GM21619 (cell line): Measurements from ENCODE around the gene COL15A1.

Source experiments
- ATAC-seq: cut with Tn5 transposase; IDR thresholded peaks from one replicate; pipeline ENCODE4 v1.9.1; 2021; ENCODE audit not compliant: unreplicated experiment

The COL15A1 gene

DNA sequence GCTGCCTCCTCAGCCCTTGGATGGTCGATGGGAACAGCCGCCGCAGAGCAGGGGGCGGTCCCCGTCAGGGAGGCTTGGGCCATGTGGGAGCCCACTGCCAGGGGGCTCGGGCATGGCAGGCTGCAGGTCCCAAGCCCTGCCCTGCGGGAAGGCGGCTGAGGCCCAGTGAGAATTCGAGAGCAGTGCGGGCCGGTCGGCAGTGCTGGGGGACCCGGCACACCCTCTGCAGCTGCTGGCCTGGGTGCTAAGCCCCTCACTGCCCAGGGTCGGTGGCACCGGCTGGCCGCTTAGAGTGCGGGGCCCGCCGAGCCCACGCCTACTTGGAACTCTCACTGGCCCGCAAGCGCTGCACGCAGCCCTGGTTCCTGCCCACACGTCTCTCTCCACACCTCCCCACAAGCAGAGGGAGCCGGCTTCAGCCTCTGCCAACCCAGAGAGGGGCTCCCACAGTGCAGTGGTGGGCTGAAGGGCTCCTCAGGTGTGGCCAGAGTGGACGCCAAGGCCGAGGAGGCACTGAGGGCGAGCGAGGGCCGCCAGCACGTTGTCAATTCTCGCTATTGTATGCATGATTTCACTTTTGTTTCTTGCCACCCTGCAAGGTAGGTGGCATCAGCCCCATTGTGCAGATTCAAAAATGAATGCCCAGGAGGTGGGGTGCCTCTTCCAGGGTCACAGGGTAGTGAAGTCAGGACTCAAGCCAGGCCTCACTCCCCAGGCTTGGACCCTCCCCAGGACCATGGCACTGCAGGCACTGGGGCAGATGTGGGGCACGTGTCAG, 48.6 kb downstream of the COL15A1 start:
- ATAC-seq: no peak

DNA sequence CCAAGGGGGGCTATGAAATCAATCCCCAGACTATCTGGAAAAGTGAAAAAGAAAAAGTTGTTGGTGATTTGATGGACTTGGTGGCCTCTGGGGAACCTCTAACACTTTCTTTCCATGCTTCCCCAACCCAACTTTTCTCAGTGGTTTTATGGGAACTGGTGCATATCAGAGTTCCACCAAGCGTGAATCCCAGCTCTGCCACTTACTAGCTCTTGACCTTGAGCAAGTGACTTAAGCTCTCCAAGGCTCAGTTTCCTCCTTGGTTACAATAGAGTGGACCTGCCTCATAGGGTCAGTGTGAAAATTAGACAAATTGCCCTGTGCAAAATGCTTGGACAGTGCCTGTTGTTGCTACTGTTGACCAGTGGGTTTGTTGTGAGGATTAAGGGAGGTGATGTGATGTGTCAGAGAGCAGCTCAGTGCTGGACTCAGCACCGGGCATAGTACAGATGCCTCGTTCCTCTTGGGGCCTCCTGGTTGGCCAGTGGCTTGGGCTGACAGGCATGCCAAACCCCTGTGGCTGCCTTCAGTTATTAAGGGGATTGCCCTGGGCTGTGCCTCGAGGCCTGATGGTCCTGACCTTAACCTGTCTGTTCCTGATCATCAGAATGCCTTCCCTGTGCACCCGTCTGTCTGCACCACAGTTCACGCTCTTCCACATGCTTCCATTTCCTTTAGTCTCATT, 49.3 kb downstream of the COL15A1 start:
- ATAC-seq: peak; percentile 52

DNA sequence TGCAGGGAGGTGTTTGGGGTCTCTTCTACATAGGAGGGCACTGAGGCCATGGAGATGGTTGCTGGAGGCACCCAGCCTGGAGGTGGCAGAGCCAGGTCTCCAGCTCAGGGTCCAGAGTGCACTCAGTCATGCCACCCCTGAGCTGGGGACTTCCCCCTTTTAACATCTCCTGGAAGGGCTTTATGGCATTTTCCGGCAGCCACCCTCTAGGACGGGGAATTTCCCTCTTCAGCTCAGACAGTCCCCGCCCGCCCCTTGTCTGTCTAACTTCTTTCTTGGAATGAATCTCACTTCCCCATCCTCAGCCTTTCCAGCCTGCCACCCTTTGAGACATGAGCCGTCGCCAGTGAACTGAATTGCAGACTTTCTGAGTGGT, 49.9 kb downstream of the COL15A1 start:
- peak; percentile 77 for ATAC-seq

DNA sequence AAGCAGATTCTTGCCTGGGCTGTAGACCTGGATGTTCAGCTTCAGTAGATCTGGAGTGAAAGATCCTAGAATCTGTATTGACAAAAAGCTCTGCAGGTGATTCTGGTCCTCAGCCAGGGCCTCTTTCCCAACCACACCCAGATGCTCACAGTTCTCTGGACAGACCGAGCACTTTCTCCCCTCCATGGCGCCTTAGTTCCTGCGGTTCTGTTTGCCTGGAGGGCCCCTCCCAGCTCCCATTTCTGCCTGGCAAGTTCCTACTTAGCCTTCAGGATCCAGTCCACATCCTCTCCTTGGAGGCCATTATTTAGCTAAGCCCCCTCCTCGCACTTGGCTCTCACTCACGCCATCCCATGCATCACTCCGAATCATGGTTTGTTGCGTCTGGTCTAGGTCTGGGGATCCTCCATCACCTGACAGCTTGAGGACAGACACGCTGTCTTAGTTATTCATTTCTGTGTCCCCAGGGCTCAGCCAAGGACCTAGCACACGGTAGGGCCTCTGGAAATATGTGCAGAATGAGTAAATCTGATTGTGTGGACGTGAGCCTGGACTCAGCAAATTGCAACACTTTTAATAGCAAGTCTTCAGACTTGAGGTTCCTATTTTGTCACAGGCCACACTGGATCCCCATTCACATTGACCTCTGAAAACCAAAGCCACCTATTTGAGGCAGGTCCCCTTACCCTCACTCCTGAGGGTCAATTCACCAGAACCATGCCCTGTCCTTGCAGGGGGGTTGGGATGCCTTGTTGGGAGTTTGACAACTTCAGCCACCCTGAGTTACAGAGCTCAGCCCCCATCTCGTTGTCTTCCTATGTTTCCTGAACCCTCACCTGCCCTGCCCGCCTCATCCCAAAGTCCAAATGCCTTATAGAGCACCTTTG, 50.7 kb downstream of the COL15A1 start:
- ATAC-seq: no peak

DNA sequence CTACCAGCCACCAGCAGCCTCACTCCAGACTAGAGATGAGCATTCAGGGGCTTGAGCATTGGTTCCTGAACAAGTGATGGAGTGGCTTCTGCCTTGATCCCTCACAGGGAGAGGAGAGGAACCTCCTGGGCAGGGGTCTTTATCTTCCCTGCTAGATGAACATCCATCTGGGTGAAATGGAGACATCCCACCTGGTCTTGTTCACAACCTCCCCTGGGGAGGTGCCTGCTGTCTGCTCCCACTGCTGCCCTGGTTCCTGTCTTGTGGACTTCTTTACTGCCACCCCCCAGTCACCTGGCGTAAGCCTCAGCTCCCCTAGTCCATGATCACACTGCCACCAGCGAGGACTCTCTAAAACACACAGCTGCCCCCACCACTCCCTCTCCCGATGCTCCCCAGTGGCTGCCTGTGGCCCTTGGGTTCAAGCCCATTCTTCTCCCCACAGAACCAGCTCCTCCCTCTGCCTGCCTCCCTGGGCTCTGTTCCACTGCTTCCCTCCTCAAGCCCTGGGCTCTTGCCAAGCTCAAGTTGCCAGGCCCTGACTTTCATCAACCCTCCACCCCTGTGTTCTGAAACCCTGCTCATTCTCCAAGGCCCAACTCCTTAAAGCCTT, 51.5 kb downstream of the COL15A1 start:
- ATAC-seq: no peak

DNA sequence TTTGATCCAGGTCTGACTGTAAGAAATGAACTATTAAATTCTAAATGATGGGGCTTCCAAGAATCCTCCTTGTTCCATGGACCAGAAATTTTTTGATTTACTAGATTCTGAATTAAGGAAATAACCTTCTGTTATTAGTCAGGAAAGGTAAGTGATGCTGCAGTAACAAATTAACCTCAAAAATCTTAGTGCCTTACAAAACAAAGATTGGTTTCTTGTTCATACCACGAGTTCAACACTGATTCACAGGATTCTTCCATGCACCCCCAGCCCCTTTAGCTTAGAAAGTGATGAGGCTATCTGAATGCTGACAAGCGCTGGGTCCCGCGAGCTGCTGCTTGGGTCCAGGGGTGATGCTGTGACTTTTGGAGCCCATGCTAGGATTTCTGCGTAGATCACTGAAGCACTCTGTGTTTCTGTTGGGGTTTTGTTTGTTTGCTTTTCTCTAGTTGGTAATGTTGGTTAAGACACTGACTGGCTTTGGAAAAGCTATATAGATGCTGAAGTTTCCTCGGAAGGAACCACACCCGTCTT, 52.3 kb downstream of the COL15A1 start:
- no peak for ATAC-seq

DNA sequence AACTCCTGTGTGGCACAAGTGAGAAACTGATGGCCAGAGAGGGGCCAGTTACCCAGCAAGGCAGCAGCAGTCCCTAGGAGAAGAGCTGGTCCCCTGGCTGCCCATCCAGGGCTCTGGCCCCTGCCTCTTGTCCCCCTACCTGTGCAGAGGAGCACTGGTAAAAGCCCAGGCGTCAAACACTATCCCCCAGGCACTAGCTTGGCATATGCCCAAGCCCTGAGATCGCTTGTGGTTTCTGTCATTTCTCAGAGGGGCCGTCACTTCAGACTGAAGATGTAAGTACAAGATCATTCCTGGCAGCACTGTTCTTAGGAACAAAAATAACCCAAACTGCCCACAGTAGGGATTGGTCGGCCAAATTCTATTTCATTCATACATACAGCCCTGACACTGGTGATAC, 53.9 kb downstream of the COL15A1 start:
- ATAC-seq: no peak

DNA sequence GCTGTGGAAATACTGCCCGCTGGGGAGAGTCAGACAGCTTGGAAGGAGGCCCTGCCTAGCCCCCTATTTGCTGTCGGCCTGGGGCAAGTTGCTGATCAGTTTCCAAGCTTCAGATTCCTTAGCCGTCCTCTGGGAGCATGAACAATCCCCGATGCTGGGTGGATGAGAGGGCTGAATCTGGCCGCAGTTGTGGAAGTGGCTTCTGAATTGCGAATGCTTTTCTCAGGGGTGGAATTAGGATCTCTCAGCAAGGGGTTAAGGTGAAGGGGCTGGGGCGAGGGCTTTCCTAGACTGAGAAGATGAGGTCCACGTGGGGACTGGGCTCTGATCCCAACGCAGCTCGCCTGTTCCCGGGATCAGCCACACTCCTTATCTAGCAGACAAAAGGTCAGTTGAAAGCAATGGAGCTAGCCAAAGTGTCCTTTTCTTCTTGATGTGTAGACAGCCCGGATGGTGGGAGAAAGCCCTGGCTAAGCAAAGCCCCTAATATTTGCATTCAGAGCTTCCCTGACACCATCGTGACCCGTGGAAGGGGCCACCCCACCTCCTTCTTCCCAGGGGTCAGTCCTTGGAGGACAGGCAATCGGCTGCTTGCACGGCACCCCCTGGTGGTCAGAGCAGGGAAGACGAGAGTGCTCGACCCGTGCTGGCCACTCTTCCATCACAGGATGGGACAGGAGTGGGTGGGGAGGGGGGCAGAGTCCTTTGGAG, 54.9 kb downstream of the COL15A1 start:
- ATAC-seq: no peak

DNA sequence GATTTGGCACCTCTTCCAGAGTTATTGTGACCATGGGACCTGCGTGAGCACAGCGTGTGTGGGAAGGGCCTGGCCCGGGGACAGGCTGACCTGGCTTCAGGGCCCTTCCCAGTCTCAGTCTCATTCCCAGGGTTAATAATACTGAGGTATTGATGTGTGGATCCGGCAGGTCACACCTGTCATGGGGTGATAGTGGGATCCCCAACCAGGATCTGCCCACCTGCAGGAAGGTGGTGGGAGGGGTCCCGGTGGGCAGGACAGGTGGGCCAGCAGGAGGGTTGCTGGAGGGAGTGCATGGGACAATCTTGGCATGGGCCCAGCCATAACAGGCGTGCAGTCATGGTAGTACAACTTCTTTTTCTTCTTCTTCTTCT, 55.4 kb downstream of the COL15A1 start:
- ATAC-seq: no peak

DNA sequence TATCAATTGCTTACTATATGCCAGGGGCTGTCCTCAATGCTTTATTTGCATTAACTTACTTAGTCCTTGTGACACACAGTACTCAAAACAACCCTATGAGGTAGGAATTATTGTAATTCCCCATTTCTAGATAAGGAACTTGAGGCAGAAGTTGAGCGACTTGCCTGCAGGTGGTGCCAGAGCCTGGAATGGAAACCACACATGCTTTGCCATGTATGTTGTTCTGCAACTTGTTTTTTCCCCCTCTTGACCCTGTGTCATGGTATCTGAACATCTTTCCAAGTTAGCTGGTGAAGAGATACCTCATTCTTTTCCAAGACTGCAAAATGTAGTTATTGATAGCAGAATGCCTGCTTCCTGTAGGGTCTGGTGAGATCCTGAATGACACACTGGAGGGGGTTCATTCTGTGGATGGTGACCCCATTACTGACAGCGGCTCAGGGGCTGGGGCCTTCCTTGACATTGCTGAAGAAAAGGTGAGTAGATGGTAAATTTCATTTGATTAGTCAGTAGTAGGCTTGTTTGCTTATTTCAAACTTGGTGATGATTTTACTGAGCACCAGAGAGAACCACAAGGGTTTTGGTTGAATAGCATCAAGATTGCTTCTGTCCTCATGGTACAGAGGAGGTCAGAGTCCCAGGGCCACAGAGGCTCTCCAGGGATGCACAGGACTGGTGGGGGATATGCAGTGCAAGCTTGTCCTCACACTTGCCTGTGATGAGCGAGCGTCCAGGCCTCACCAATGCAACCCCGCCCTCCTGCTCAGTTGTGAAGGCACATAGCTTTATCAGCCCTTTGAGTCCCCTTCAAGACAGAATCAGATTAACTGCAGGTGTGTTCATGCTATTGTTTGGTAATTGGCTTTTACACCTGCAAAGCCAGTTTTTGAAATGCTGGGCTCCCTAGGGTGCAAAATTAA, 57.0 kb downstream of the COL15A1 start:
- peak; percentile 50 for ATAC-seq

DNA sequence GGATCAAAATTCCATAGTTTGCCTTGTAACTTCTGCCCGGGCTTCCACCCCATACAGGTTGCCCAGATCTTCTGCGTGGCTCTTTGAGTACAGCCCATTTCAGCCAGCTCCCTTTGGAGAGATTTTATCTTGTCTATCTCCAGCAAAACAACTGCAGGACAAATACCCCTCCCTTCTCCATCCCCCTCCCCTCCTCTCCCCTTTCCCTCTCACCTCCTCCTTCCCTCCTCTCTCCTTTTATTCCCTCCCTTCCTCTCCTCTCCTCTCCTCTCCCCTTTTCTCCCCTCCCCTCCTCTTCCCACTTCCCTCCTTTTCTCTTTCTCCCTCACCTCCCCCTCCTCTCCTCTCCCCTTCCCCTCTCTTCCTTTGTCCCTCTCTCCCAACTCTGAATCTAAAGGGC, 58.2 kb downstream of the COL15A1 start:
- ATAC-seq: no peak

DNA sequence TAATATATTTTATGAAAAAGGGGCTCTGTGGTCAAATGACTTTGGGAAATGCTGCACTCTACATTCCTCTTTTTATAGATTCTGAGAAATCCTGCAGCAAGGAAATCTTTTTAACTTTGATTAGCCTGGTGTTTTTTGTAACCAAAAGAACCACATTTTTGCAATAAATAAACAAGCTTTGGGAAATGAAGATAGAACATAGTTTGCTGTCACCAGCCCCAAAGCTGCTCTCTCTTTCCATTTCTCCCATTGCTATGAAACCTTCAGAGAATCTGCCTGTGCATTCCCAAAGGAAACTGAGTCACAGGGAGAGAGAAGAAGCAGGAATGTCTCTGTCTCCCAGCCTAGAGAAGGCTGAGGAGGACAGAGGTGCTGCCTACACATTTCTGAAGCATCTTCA, 59.0 kb downstream of the COL15A1 start:
- ATAC-seq: no peak

DNA sequence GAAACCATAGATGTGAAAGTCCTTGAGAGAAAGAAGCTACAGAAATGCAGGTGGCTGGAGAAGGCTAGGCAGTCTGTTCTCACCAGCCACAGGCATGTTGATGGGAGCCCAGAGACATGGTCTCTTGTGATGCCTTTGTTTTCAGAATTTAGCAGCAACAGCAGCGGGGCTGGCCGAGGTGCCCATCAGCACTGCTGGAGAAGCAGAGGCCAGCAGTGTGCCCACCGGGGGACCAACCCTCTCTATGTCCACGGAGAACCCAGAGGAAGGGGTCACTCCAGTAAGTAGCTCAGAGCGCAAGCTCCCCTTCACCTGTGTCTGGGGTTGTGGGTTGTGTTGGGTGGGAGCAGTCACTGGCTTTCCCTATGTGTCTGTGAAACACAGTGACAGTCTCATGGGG, 59.6 kb downstream of the COL15A1 start:
- no peak for ATAC-seq

DNA sequence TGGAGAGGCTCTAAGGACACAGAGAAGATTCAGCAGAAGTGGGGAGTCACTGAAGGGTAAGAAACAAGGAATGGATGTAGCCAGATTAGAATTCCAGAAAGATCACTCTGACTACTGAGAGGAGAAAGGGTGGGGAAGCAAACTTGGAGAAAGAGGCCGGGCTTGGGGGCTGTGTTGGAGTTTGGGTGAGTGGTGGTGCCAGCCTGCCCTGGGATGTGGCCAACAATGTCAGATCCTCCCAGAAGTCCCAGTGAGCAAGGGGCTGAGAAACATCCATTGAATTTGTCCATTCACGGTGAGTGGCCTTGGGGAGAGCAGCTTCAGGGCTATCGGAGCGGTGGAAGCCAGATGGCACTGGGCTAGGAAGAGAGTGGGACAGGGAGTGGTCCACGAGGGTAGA, 60.4 kb downstream of the COL15A1 start:
- no peak for ATAC-seq

DNA sequence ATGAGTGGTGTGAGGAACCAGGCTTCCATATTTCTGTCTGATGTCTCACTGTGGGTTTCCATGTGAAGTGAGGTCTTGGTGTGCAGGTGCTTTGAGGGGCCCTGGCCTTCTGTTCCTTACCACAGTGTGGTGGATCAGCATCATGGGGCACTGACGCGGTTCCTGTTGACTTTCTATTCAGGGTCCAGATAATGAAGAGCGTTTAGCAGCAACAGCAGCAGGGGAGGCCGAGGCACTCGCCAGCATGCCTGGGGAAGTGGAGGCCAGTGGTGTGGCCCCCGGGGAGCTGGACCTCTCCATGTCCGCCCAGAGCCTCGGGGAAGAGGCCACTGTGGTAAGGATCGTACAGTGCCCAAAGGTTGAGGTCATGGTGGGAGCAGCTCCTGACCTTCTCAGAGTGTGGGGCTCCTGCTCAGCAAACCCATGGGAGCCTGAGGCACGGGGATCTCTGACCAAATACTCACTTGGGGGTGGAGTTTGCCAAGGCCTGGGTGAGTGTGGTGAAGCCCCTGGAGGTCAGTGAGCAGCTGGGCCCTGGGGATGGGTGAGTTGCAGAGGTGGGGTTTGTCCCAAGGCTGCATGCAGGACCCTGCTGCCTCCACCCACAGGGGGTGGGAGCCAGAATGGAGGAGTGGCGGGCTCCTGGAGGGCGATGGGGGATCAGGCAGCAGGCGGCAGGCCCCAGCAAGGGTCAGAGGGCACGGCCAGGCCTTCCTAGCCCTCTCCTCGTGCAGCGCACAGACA, 61.2 kb downstream of the COL15A1 start:
- ATAC-seq: no peak

DNA sequence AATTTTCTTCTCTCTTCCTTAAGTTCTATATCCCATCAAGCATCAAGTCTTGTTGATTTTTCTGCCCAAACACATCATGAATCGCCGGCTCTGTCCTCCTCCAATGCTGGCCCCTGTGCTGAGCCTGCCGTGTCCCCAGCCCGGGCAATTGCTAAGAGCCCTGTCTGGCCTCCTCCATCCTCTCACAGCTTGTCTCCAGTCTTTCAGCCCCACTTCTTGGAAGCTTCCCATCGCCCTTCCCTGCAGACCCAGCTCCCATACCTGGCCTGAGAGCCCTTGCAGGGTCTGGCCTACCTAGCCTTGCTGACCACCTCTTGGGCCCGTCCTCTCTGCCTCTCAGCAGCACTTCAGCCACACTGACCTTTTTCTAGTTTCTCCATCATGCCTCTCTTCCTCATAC, 61.9 kb downstream of the COL15A1 start:
- no peak for ATAC-seq

DNA sequence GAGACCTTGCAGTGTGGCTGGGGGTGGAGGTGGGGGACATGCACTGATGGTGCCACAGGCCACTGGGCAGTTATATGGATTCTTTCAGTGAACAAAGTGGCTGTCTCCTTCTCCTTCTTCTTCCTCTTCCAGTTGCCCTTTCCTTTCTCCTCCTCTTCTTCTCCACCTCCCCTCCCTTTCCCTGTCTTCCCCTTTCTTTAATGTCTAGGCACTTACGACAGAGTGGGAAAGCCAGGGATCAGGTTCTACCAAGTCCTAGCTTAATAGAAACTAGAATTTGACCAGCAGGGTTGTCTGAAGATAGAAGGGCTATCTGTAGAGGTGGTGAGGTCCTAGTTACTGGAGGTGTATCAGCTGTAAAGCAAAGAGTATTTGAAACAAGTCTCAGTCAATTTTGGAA, 62.8 kb downstream of the COL15A1 start:
- ATAC-seq: no peak

DNA sequence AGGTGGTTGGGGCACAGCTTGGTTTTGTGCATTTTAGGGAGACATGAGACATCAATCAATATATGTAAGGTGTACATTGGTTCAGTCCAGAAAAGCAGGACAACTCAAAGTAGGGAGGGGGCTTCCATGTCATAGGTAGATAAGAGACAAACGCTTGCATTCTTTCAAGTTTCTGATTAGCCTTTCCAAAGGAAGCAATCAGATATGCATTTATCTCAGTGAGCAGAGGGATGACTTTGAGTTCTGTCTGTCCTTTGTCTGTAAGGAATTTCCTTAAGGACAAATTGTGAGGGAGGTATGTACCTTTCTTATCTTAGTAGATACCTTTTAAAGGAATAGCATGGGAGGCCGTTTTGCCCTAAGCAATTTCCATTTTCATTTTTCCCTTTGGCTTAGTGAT, 63.3 kb downstream of the COL15A1 start:
- ATAC-seq: no peak

DNA sequence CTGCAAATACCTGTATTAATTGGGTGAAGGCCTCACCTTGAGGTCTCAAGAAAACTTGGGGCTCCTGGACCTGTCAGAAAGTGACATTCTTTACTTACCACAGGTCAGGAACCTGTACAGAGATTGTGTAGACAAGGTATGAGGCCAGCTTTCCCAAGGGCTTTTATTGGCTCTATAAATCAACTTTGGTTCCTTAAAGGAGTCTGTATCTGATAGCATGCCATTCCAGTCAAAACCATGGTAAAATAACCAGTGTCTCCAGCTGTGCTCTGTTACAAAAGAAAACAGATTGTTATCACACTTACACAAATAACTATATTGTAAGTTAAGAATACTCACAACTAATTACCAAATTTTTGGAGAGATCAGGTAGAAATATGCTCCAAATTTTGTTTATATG, 64.5 kb downstream of the COL15A1 start:
- no peak for ATAC-seq
